GM18526 (cell line): ENCODE results near the gene NEK7.

Experiments used
- POLR2A ChIP-seq: IDR thresholded peaks from 3 replicates; pipeline ENCODE4 v1.6.1; 2011; ENCODE audit not compliant: insufficient read length; ENCODE audit errors: extremely low read depth

NEK7 gene

DNA sequence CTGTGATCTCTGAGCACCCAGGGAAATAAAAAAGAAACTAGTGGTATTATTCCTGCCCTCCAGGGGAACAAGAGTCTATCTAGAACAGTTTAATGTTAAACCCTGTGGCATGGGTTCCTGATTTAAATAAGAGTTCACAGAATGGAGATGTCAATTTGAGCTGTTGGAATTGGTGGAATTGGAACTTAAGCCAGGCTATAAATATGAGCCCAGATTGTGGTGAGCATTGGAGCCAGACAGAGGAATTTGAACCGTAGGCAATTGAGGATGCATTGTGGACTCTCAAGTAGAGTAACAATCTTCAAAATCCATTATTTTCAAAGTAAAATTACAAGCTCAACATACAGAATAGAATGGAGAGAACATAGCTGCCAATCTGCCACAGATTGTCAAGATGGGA, 98.2 kb downstream of the NEK7 start:
- no peak for TF ChIP-seq POLR2A

DNA sequence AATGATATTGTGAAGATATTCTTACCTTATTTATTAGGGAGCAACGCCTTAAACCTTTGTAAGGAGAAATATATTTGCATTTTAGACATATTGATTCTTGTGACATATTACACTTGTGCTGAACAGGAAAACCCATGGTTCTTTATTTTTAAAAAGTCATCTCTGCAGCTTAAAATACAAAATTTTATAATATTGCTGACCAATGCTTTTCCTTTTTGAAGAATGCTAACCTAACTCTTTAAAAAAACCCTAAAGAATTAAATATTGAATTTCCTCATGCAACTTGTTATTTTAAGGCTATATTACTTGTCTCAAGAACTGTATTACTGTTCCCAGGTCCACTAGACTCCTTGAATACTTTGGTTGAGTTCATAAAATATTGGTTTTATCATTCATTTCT, 99.0 kb downstream of the NEK7 start:
- TF ChIP-seq POLR2A, result no peak

DNA sequence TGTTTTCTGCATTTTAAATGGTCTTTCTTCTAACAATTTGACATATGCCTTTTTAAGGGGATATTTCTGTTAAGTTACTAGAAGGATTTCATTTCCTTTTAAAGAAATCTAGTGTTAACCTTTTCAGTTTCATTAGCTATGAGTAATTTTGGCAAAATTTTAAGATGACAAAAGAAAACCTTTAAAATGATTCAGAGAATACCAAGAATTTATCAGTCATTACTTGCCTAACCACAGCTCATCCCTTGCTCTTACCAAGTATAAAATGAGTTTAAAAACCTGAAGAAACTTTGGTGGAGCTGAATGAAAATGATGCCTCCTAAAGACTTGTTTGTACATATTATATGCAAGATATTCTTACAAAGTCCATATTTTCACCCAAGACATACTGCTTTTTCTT, 101.7 kb downstream of the NEK7 start:
- no peak for TF ChIP-seq POLR2A

DNA sequence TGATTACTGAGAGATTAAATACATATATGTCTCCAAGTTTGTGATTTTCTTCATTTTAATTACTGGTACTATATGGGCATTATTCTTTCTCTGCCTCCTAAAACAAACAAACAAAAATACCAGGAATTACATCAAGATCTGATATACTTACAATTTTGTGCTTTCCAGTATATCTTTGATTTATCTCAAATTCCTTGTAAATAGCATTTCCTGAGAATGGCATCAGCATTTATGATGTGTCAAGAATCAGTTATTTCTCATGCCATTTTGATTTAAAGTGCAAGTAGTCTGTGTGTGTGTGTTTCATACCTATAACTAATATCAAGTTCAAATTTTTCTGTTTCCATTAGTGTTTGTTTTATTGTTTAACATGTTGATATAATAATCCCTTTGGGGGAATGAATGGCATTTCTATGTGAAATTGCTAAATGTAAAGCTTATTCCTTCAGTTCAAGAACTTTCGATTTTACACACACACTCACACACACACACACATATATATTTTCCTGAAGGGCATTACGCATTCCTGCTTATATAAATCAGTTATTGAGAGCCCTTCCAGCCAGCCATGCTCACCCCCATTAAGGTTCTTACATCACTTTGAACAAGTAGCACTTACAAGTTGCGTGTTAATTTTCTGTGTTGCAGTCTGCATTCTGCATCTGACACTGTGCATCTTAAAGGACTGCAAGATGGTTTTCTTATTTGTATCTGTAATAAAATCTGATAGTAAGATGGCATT, 102.7 kb downstream of the NEK7 start:
- TF ChIP-seq POLR2A, result no peak

DNA sequence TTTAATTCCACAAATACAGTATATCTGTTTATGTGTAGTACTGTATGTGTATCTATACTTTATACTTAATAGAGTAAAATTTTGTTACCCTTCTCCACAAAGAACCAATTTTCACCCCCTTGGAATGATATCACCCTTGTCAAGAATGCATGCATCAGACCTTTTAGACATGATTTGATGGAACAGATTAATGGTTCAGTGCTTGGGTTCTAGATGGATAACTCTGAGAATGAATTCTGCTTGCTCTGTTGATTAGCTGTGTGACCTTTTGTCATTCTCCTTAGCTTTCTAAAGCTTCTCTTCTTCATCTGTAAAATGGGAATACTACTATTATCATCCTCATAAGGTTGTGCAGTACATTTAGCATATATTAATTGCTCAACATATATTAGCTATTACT, 105.1 kb downstream of the NEK7 start:
- no peak for TF ChIP-seq POLR2A

DNA sequence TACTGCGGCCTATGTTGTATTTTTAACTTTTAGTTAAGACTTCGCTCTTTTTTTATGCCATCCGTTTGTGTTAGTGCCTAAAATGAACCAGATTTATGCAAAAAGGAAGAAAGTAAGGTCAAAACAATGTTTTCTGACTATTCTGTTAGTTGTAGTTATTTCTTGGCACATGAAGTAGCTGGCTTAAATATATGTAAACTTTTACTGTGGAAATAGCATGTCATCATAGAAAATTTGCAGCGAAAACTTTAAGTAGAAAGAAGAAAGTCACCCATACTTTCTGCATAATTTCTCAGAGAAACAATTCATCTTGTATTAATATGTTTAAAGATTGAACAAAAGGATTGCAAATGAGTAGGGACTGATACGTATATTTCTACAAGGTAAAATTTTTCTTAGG, 106.4 kb downstream of the NEK7 start:
- TF ChIP-seq POLR2A, result no peak

DNA sequence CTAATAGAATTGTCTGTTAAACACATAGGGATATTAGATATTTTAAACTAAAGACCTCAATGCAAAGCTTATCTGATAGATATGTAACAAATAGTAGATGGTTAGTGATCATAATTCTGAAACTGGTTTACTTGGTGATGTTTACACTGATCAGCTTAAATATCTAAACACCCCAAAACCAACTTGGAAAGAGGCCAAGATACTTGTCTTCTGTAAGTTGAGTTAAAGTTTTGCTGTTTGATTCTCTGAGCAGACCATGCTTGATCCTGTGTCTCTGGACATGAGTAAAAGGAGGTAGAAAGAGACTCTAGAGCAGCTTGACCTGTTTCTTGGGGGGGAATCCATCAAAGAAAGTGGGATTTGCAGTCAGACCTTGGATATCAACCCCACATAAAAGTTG, 107.5 kb downstream of the NEK7 start:
- no peak for TF ChIP-seq POLR2A

DNA sequence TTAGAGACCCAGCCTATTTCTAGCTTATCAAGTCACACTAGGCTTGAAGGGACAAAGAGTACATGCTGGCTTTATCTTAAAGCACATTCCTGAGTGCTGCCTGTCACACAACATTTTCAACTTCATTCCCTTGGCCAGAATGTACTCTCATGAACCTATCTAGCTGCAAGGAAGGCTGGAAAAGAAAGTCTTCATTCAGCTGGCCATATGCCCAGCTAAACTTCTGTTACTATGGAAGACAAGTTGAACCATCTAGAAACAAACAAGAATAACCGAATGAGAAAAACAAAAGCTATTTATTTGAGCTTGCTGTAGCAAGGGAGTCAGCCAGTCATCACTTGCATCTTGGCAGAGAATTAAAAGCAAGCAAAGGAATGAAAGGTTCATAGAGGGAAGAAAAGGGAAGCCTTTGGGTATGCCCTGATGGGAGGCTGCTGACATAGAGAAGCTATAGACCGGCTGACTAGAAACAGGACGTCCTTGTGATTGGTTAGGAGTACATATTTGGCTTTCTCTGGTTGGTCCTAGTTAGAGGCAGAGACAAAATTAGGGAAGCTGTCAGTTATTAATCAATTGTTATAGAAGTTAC, 108.4 kb downstream of the NEK7 start:
- no peak for TF ChIP-seq POLR2A

DNA sequence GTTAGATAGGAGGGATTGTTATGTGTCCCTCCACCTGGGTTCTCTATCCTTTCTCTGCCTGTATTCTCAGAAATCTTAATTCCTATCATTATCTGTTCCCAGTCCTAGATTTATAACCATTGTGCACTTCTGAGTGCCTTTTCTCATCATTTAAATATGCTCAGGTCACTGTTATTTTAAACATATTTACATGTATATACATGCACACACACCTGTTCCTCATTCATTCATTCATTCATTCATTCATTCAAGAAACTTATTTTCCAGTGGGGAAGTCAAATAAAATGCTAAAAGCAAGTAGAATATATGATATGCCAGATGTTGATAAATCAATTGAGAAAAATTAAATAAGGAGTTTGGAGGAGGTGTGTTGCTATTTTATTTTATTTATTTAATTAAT, 110.3 kb downstream of the NEK7 start:
- TF ChIP-seq POLR2A, result no peak

DNA sequence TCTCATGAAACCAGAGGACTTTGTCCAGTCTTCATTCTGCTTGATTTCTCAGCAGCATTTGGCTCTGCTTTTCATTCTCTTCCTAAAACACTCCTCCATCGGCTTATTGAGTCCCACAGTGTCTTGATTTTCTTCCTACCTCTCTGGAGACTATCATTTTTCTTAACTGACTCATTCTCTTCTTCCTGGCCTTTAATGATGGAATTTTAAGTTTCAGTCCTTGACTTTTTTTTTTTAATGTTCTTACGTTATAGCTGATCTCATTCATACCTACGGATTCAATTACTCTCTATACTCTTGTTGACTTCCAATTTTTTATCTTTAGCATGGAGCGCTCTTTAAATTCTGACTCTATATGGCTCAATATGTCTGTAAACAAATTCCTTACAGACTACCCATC, 111.1 kb downstream of the NEK7 start:
- no peak for TF ChIP-seq POLR2A

DNA sequence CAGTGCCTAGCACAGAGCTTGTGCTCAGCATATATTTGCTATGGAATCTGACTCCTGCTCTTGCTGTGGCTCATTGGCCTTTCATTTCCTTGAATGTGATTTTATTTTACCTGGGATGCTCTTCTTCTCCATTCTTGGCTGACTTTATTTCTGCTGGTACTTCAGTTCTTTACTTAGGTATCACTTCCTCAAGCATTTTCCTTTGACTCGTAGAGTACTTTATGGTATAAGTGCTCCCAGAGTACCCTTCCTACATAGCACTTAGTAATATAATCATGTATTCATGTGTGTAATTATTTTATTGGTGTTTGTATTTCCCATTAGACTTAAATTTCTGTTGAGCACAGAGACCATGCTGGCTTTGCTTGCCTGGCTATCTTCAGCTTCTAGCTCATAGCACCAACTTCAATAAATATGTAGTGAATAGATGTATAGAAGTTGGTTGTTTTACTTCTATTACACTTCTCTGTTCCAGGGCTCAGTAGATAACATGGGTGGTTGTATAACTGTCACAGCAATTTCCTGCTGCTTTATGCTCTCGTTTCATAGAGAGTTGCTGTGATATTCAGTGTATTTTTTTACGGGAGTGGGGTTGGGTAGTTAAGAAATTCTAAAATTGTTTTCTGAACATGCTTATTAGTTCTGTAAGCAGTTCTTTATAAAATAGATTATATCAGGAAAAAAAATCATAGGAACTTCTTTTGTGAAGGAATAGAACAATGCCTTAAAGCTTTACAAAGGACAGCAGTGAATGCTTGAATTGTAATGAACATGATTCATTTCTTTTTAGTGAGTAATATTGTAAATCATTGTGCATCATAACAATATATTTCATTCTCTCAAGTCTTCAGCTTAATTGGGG, 112.2 kb downstream of the NEK7 start:
- no peak for TF ChIP-seq POLR2A

DNA sequence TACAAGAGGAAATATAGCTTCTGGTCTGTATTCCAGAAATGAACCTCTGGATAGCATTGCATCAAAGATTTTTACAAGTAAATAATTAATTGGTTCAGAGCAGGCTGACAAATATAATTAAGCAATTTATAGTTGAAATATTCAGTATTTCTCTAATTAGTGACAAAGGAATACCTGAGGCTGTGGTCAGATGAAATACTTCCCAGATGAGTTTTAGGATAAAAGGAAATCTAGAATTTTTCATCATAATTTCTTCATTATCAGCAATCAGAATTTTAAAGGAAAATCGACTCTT, 112.8 kb downstream of the NEK7 start:
- no peak for TF ChIP-seq POLR2A

DNA sequence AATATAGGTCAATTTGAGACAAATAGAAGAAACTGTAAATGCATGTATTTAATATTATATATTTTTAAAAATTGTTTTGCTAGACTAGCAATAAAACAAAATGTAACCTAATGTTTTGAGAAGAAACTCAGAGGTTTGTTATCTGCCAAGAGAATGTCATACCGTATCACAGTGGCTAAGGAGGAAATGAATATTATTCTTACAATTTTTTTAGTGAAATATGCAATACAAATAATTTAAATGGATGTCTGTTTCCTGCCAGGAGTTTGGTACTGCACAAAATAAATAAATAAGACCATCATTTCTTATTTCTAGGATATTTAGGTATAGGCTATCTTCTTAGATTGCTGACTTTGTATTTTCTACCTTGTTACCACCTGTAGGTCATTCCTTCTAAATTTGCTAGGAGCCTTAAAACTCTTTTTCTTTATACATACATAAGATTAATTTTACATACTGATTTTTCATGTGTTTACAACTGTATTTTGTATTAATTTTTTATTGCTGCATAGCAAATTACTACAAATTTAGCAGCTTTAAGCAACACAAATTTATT, 113.6 kb downstream of the NEK7 start:
- no peak for TF ChIP-seq POLR2A

DNA sequence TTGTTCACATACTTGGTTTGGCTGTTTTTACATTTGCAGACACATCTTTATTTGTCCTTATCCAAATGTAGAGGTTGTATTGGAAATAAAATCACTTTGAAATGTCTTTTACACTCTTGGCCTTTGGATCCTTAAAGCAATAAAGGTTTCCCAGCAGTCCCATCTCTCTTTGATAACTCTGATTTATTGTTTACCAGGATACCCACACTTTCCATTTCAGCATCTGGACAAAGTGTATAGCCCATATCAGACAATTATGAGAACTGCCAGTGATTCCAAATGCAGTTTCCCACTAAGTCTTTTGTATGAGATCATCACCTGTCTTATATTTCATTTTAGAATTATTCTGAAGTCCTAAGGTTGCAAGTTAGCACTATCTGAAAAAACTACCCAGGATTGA, 114.7 kb downstream of the NEK7 start:
- TF ChIP-seq POLR2A, result no peak

DNA sequence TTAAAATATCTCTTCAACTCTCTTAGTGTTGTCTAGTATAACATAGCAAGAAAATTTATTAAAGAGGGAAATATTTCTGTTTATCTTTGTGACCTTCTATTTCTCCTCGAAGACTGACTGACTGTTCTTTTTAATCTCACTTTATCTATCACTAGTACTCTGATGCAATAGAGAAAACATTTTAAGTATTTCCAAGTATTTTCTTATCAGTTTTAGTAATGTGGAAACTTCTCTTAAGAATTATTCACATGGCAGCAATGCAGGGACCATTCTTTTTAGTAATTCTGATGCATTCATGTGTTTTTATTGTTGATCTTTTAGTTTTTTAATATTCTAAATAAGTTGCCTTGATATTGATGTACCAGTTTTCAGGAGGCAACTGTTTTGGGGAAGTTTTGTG, 115.7 kb downstream of the NEK7 start:
- no peak for TF ChIP-seq POLR2A

DNA sequence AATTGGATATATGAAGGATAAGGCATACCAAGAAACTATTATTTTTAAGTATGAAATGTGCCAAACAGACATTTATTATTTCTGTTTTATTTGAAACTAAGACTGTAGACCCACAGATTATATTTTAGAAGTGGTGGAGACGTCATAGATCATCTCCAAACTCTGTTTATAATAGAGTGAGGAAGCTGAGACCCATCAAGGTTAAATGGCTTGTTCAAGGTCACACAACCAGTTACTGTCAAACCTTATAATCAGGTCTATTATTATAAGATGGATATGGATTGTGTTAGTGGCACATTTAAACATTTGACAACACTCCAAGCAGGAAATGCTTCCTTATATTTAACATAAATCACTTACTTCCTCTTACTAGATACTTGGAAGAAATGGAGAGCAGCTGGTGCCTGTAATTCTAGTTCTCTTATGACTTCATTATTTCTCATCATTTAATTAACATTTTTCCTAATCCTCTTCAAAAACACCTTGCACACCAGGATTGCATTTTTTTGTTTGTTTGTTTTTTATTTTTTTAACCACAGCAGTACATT, 117.0 kb downstream of the NEK7 start:
- TF ChIP-seq POLR2A, result no peak

DNA sequence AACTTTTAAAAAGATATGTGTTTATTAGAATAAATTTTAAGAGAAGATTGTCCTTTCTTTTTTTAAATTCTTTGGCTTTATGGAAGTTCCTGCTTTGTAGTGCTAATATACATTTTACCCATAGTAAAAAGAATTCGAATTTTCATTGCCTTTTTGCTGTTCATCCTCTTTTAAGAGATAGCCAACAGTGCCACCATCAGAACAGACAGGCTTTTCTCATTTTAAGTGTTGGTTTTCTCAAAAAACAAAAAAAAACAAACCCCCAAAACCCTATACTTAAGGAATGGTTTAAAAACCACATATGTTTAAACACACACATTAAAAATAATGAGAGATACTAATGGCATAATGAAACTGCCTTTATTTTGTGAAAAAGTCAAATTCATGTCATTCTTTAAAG, 118.8 kb downstream of the NEK7 start:
- no peak for TF ChIP-seq POLR2A

DNA sequence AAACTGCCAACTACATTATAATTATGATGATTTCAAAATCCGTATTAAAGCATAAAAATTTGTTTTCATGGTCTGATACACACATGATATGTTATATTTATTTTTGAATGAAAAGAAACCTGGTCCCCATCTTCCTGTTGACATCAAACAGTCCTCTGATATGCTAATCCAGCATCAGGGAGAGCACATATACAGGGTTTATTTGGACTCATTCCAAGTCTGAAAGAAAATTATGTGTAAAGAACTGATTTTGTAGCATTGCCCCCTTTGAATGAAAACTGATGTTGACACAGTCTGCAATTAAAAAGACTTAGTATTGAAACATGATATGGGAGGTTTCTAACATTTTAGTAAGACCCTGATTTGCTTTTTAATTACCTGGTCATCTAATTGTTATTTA, 119.4 kb downstream of the NEK7 start:
- no peak for TF ChIP-seq POLR2A
